ENCODE results near the gene FAM227B. TPM values are rescaled to one million over a fixed set of nuclear protein-coding genes. Genes with fewer than 3 reads are reported as not detected.

Gene FAM227B
- total RNA-seq, 6 experiments from 2014 or later: 4.3 to 7.5 (median 5.7) TPM

DNA sequence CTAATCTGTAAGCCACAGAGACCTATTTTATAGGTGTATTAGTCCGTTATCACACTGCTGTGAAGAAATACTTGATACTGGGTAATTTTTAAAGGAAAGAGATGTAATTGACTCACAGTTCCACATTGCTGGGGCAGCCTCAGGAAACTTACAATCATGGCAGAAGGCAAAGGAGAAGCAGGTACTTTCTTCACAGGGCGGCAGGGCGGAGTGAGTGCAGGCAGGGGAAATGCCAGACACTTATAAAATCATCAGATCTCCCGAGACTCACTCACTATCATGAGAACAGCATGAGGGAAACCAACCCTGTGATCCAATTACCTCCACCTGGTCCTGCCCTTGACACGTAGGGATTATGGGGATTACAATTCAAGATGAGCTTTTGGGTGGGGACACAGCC, 341.9 kb downstream of the FAM227B start:
- no peak overlapping the region for H3K27ac Mint-ChIP-seq
- no peak overlapping the region for H3K4me3 Mint-ChIP-seq
- H3K9me3 Mint-ChIP-seq: no peaks in the 10 kb centered on the region
- TF ChIP-seq, protein P1, sequence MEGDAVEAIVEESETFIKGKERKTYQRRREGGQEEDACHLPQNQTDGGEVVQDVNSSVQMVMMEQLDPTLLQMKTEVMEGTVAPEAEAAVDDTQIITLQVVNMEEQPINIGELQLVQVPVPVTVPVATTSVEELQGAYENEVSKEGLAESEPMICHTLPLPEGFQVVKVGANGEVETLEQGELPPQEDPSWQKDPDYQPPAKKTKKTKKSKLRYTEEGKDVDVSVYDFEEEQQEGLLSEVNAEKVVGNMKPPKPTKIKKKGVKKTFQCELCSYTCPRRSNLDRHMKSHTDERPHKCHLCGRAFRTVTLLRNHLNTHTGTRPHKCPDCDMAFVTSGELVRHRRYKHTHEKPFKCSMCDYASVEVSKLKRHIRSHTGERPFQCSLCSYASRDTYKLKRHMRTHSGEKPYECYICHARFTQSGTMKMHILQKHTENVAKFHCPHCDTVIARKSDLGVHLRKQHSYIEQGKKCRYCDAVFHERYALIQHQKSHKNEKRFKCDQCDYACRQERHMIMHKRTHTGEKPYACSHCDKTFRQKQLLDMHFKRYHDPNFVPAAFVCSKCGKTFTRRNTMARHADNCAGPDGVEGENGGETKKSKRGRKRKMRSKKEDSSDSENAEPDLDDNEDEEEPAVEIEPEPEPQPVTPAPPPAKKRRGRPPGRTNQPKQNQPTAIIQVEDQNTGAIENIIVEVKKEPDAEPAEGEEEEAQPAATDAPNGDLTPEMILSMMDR (IDR thresholded peaks at IDR 0.05): no peak
- DNase-seq: no peak
- no peaks in the 10 kb centered on the region for H3K27me3 Mint-ChIP-seq (ENCODE audit: insufficient read depth)
- H3K4me1 Mint-ChIP-seq (ENCODE audit: low read depth): peaks cover 48% of the 10 kb centered on the region
- H3K36me3 Mint-ChIP-seq (ENCODE audit: low read depth): peaks cover 46% of the 10 kb centered on the region

Other genes with a start within 250 kb of the FAM227B start
- 10 to 100 TPM; 12.1 to 59.8 (median 52.2) TPM for gene FGF7, start 197.6 kb downstream of the FAM227B start, total RNA-seq (2021; fragmentation: NEBNext Ultra II Directional; extraction: Animal tissue kit (Norgen Biotek cat#: 25700))
- 10 to 100 TPM; 43.5 to 48.2 (median 46.8) TPM for gene DTWD1, start 230 bp upstream of the FAM227B start, total RNA-seq (2021; fragmentation: NEBNext Ultra II Directional; extraction: Animal tissue kit (Norgen Biotek cat#: 25700))

Data from HFFc6 (cell line).